ENCODE data around the gene TADA3.
"Not testable (repeated sequence)": the region's sequence is repeated elsewhere in the genome, so short reads cannot be mapped to it uniquely, and the experiment has no call there.

The TADA3 gene

DNA sequence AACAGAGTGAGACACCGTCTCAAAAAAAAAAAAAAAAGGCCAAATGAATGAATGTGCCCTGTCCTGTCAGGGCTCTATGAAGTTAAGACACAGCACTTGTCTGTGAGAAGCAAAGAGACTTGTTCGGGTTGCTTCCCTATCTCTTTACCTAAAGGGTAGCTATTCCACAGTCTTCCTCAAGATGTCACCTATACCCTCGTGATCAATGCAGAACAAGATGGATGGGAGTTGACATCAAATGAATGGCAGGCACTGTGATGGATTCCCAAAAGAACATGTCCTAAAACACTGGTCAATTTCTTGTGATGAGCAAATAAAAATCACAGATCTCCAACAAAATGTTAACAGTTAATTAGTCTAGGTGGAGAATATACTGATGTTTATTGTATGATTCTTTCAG lies 9.5 kb downstream of the TADA3 start:
- DNase-seq = peak; percentile 30

DNA sequence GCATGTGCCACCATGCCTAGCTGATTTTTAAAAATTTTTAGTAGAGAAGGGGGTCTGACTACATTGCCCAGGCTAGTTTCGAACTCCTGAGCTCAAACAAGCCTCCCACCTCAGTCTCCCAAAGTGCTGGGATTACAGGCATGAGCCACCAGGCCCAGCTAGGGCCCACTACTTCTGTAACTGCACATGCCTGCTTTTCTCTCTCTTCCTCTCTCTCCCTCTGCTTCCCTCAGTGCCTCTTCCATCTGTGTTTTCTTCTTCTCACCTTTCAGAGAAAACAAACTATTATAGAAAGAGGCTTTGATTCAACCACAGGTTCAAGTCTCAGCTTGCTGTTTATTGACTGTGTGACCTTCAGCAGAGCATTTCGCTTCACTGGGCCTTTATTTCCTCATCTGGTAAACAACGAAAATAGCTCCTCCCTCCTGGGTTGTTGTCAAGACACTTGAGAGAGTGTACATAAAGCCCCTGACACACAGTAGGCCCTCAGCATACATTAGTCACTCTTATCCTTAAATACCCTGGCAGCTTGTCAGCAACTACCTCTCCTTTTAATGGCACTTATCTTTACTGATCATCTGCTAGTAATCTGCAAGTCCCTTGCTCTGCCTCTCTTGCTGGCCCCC lies 10.2 kb downstream of the TADA3 start:
- no peak for DNase-seq

DNA sequence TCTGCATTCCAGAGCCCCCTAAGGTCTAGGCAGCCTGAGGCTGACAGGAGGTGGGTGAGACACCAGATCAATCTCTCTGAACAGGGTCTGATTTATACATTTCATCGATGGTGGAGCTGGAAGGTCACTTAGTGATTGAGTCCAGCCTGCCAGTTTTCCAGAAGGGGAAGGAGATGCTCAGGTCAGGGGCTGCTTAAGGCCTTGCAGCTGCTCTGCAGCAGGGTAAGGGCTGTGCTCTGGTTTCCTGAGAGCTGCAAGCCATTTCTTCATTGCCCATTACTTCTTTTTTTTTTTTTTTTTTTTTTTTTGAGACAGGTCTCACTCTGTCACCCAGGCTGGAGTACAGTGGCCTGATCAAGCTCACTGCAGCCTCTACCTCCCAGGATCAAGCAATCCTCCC lies 10.7 kb downstream of the TADA3 start:
- no peak for DNase-seq

DNA sequence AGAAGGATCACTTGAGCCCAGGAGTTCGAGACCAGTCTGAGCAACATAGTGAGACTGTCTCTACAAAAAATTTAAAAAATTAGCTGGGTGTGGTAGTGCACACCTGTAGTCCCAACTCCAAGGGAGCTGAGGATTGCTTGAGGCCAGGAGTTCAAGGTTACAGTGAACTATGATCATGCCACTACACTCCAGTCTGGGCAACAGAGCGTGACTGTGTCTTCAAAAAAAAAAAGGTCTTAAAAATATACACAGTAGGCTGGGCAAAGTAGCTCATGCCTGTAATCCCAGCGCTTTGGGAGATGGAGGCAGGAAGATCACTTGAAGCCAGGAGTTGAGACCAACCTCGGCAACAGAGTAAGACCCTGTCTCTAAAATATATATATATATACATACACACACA lies 11.4 kb downstream of the TADA3 start:
- DNase-seq = no peak

DNA sequence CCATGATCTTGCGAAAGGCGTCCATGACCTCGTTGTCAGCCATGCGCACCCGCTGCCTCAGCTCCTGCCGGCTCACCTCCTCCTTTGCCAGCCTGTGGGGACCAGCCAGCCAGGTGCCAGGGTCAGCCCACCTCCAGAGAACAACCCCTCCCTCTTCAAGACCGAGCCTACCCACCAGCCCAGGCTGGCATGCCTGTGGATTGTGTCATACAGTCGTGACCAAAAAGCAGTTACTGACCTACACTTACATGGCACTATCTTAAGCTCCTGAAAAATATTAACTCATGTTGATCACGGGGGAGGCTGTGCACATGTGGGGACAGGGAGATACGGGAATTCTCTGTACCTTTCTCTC lies 11.8 kb downstream of the TADA3 start:
- no peak for DNase-seq

DNA sequence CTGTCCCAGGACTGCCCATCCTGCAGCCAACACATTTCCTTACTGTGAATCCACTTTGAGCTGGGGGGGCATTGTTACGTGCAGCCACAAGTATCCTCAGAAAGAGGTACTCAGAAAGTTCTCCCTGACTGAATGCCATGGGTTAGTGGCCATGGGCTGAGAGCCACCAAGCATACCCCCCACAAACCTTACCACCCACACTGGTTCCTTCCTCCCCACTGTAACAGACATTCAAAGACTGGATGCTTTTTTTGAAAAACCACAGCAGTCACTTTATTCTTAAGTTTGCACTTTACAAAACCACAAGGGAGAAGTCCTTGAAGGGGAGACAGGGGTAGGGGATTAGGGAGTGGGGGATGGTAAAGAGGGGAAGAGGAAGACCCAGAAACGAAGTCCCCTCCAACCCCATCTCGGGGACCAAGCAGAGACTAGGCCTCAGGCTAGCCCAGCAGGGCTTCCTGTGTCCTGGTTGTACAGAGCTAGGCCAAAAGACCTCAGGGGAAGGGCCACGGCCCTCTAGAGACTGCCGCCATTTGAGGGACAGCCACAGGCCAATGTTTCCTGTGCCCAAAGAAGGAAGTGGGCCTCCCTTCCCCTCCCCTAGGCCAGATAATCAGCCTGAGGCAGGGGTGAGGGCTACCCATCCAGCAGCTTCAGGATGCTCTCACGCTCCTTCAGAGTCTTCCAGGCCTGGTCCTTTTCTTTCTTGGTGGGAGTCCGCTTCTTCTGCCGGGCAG lies 12.4 kb downstream of the TADA3 start:
- peak; percentile 53 for DNase-seq

DNA sequence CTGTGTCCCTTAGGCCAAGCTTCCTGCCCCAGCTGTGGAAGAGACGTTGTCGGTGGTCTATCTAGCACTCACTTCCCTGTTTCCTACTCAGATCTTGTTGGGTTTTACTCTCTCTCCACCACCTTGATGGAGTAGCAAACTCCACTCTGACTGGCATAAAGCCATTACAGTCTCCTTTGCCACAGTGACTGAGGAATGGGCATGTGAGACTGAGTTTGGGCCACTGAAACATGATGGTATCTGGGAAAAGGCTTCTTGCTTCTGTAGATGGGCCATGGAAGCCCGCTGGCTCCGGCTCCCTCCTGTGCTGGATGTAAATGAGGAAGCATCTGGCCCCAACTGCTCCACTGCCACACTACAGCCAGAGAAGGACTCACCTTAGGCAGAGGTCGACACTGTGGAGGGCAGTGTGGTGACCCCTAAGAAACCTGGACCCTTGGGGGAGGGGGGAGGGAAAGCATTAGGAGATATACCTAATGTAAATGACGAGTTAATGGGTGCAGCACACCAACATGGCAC lies 13.1 kb downstream of the TADA3 start:
- no peak for DNase-seq

DNA sequence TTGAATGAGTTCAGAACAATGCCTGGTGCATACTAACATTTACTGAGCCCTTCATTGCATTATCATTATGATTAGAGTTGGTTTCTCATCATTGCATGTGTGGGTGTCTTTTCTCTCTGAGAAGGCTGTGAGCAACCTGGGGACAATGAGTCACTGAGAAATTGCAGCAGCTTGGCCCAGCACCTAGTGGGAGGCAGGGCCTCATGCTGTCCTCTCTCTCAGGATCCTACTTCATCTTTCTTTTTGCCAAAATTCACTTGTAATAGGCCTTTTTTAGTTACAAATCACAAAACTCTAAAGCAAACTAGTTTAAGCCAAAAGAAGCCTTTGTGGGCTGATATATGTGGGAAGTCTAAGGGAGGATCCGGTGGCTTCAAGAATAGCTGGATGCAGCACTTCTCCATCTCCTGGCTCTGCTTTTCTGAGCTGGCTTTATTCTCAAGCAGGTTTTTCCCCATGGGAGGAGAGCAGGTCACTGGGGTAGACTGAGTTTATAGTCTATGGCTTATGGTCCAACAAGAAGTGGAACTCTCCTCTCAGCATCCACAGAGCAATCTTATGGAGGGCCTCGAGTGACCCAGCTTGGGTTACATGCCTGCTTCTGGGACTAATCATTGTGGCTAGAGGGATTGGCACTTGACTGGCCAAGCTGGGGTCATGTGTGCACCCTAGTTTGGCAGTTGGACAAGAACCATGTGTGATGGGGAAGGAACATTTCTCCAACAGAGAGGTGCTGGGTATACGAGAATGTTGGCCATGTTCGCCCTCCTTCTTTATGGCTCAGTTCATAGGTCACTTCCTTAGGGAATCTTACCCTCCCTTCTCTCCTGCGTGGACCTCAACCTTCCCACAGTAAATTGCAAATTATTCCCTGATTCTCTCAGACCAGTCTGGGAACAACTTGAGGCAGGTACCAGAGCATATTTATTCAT lies 13.9 kb downstream of the TADA3 start:
- no peak for DNase-seq

DNA sequence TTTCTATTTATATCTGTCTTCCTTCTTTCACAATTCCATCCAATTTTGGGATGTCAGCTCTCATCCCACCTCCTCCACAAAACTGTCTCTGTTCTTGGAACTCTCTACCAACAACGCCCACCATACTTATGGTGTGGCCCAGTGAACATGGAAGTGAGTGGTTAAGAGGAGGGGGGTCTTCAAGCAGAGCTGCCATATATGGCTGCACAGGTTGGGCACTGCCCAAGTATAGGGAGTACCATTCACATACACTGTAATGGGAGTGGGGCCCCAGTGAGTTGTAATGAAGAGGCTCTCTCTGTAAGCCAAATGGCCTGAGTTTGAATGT lies 14.6 kb downstream of the TADA3 start:
- DNase-seq = no peak

DNA sequence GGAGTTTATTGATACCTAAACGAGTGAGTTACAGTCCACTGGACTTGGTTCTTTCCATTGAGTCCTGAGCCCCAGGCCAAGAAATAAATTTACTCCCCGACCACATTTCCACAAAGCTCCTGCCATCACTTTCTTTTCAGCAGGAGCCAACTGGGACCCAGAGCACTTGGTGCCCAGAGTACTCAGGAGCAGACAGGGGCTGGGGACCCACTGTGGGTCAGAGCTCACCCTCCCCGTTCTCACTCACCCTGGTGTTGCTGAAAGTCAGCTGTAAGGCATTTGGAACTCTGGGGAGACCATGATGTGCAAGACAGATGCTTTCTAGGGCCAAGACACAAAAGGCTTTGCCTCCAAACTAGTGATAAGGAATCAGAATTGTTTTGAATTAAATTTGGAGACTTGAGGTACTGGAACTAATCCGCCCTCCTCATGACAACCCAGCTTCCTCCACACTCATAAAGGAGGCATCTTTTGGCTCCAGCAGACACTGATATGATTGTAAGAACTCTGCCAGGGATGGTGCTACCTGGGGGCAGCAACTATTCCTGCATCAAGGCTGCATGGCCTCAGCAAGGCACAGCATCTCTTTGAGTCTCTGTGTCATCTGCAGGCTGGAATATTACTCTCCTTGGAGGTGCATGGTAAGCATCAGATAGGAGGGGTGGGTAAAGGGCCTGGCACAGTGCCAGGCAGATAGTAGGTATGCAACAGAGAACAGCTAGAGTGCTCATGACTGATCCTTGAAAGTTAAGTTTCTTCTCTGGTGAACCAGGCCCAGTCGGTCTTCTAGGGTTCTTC lies 15.2 kb downstream of the TADA3 start:
- DNase-seq = no peak

DNA sequence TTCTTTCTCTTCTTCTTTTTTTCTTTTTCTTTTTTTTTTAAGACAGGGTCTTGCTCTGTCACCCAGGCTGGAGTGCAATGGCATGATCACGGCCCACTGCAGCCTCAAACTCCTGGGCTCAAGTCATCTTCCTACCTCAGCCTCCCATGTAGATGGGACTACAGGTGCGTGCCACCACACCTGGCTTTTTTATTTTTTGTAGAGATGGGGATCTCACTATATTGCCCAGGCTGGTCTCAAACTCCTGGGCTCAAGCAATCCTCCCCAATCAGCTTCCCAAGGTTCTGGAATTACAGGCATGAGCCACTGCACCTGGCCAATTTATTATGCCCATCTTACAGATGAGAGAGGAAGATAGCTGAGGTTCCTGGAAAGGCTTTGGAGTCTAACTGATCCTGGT lies 21.3 kb downstream of the TADA3 start:
- DNase-seq = not testable (repeated sequence)

DNA sequence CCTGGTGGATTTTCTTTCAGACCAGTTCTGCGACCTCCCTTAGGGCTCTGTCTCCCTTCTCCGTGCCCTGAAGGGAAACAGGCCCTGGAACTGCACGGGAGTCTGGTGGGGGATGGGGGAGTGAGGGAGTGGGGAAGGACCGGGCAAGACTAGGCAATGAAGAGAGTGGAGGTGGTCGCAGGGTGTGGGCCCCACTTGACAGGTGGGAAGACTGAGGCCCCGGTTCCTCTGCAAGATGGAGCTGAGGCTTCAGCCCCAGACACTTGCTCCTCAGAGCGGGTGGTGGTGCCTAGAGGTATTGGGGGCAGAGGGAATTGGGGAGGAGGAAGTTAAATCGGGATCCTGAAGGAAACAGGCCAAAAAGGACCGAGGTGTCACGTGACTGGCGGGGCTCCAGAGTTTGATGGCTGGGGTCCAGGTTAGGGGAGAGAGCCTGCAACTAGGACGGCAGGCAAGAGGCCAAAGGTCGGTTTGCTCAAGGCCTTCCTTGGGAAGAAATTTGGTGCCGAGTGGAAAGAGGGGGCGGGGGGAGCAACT lies 21.9 kb downstream of the TADA3 start:
- DNase-seq = no peak

DNA sequence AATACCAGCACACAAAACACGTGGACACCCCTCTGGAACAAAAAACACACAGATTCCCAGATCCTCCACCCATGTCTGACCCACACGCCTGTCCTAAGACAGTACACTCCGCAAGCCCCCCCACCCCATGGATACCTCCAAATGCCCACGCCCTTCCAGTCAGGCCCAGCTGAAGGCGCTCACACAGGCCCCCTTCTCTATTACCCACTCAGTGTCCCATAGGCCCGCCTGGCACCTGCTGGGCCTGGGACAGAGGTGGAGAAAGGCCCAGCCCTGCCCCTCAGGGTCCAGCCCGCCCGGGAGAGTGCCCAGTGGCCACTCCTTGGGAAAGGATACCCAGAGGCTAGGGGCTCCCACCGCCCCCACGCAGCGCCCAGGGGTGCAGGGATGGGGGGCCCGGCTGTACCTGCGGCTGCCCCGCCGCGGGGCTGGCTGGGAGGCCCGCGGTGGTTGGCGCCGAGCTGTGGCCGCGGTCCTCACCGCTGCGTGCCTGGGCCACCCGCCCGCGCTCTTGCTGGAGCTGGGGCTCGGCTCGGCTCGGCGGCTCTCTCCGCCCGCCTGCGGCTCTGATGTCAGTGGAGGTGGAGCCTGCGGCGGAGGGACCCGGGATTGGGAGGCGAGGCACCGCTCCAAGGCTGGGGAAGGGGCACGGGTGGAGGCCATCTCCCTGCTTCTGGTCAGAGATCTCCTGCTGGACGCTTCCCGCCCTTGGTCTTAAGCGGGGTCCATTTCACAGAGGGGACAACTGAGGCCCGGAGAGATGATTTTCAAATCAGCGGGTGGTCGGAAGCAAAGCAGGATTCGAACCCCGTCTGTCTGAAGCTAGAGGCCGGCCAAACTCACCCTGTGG lies 22.6 kb downstream of the TADA3 start, which contains the start of gene CAMK1:
CAMK1 (minus strand) TSS at position 522 of the 850 bp plus-strand sequence. CDS start 2,198 bp downstream, outside the sequence.
- DNase-seq = peak; percentile 58

DNA sequence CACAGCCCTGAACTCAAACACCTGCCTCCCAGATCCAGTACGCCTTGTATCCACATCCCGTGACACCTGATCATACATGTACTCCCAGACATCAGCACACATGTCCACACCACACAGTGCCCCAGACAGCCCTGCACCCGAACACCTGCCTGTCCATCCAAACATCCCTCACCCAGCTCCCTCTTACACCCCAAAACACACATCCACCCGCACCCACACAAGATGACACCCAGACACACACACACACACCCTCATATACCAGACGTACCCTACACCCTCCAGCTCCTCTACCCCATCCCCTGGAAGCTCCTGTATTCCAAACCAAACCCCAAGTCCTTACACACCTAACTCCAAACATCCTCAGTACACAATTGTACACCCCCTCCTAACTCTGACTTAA lies 23.3 kb downstream of the TADA3 start:
- no peak for DNase-seq

DNA sequence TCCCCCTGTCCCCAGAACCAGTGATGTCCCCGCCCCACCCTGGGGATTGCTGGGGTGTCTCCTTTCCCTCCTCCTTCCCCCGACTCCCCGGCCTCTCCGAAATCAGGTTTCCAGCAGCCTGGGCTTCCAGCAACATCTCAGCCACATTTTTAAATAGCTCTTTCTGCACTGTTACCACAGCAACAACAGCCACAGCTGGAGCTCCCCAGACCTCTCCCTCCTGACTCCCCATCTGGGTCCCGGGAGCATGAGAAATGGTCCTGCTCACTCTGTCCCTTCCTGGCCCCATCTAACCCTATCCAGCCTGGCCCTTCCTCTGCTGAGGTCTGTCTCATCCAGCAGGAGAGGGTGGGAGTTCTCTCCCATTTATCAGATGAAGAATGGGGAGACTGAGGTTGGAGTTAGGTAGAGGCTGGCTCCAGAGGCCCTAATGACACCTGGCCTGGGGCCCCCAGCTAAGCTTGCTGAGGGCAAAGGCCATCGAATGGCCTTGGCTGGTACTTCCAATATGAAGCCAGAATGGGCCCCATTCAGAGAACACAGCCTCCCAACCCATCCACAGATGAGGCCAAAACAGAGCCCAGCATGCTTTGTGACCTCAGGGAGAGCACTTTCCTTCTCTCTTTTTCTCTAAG lies 24.0 kb downstream of the TADA3 start:
- DNase-seq = no peak

DNA sequence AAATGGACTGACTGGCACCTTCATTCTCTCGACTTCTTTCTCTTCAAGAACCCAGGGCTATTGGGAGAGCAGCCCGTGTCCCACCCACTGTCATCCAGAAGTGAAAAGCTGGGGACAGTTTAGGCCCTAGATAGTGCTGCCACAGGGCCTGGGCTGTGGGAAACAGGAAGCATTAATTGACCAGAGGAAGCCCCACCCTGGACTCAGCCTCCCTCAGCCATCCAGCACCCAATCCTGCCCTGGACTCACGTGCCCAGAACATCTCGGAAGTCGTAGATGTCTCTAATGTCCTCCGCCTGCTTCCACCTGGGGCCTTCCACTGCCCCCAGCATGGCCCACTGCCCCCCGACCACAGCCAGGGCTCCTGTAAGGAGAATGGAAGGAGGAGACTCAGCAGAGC lies 24.9 kb downstream of the TADA3 start:
- DNase-seq = no peak

DNA sequence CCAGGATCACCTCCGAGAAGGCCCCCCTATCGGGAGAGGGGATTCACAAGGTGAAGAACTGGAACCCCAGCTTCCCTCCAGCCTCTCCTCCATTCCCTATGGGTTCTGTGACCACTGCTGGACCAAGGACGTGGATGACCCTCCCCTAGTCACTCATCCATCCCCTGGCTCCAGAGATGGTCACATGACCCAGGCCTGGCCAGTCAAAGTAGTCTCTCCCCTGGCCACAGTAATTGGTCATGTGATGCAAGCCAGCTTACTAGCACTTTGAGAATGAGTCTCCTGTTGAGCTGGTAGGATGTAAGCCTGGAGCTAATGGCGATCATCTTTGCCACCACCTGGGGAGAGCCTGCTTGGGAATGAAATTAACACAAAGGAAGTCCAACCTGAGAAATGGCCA lies 26.4 kb downstream of the TADA3 start:
- DNase-seq = no peak

DNA sequence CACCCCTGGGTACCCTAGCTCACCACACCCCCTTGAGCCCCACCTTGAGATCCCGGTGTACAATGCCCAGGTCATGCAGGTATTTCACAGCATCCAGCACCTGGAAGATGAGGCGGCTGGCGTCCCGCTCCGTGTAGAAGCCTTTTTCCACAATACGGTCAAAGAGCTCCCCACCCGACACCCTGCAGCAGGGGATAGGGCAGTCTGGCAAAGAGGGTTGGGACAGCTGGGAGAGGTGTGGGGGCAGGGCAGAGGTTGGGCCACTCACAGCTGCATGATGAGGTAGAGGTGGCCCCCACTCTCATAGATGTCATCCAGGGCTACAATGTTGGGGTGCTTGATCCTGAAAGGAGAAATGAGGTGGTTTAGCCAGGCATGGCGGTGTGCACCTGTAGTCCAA lies 29.4 kb downstream of the TADA3 start:
- DNase-seq = no peak

DNA sequence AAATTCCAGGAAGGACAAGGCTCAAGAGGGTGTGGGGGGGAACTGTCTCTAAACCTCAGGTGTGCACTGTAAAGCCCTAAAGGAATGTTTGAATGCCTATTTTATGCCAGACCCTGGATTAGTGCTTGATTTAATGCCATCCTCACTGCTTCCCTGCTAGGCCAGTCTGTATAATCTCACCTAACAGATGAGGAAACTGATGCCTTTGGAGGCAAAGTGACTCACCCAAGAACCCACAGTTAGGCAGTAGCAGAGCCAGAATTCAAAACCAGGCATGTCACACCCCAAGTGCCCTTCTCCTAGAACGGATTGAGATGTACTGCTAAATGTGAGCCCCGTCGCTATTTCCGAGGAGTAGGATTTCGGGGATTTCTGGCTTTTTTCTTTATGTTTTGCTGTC lies 30.4 kb downstream of the TADA3 start:
- no peak for DNase-seq

DNA sequence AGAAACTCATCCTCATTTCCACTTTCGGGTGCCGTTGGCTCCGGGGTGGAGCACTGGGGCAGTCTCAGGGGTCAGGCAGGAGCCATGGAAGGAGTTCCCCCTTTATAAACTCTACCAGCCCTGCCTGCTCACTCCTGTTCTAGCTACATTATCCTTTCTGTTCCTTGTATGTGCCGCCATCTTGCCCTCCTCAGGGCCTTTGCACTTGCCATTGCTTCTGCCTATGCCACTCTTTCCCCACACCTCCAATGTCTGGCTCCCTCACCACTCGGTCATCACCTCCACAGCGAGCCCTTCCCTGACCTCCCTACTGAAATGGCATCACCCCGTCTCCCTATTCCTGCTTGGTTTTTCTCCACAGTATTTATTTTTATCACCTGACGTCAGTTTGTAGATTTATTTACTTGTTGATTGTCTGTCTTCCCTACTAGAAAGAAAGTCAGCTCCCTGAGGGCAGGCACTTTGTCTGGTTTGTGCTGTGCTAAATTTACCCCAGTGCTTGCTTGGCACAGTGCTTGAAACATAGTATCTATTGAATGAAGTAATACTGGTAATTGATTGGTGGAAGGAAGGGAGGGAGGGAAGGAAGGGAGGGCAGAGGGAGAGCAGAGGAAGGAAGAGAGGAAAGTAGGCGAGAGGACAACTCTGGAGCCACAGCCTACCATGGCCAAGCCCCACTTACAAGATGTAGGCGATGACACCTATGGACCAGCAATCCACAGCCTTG lies 31.3 kb downstream of the TADA3 start:
- DNase-seq = no peak

Measured in CD4-positive, alpha-beta T cell treated with Interleukin-10 for 1 hour (primary cell).